Measurements from ENCODE around the gene PSMB3.

Gene PSMB3

DNA sequence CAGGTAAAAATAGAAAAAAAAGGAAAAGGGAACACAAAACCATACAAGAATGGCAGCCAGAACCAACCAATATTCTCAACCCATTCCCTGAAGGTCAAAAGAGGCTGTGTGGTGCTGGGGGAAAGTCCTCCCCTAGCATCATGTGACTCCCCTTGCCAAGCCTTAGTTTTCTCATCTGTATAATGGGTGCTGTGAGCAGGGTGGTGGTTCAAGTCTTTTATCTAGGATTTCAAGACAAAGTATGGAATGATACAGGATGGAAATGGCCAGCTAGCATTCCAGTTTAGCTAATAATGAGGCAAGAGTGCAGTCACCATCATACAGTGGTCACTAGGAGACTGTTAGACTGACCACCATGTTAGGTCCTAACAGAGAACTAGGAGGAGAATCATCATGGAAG lies 20.7 kb downstream of the PSMB3 start:
- TF ChIP-seq GATA2 (IDR thresholded peaks at IDR 0.05; ENCODE audit: low read depth, low read length) (no peak), GATA3 (IDR thresholded peaks at IDR 0.05; ENCODE audit: low read depth, low read length) (no peak)

DNA sequence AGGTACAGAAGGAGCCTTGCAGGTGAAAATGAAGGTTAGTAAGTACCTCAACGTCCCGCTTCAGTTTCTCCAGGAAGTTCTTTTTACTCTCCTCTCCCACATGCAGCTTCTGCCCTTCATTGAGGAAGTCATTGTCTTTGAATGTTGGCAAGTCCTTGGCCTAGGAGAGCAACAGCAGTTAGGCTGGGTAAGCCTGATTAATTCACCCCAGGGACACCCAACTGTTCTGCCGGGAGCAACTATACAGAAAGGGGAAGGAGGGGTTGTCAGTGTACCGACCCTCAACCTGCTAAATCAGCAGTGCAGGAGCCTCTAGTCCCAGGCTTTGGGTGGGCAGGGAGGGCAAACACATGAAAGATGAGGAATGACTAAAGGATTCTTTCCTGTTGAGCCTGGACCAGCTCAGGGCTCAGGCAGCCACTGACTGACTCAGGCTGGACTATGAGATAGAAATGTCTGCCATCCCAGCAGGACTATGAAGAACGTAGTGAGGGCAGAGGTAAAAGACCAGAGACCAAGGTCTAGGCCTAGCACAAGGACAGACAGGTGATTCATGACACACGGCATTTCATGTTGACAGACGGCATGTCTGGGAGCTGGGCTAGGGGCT lies 25.2 kb downstream of the PSMB3 start:
- TF ChIP-seq GATA2 (IDR thresholded peaks at IDR 0.05; ENCODE audit: low read depth, low read length) (no peak), GATA3 (IDR thresholded peaks at IDR 0.05; ENCODE audit: low read depth, low read length) (no peak)

DNA sequence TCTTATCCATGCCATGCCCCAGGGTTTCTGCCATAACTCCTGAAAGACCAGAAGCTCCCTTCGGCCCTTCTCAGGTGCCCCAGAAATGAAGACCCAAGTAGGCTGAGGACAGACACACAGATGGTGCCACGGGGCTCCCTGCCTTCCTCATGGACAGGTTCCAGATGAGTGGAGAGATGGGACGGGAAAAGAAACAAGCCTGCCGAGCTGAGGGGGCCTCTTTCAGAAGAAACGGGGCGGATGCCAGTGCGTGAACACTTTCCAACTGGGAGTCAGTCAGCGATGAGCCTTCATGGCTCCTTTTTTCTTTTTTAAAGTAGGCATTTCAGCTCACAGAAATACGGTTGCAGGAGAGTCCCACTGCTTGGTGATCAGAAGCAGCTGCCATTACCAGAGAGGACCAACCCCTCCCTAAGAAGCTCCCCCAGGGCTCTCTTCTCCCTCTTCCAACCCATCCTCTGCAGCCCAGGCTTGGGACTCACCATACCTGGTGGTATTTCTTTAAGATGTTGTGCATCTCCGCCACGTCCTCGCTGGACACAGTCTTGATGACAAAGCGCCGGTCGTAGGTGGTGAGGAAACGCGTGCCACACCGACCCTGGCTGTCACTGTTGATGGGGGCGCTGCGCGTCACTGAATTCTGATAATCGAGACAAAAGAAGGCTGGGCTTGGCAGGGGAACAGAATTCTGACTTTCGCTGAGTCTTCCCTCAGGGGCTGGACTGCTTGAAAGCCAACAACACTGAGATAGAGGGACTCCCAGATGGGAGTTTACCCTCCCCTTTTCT lies 27.6 kb downstream of the PSMB3 start:
- TF ChIP-seq GATA2 (IDR thresholded peaks at IDR 0.05; ENCODE audit: low read depth, low read length) = no peak
- no peak for TF ChIP-seq GATA3 (IDR thresholded peaks at IDR 0.05; ENCODE audit: low read depth, low read length)

DNA sequence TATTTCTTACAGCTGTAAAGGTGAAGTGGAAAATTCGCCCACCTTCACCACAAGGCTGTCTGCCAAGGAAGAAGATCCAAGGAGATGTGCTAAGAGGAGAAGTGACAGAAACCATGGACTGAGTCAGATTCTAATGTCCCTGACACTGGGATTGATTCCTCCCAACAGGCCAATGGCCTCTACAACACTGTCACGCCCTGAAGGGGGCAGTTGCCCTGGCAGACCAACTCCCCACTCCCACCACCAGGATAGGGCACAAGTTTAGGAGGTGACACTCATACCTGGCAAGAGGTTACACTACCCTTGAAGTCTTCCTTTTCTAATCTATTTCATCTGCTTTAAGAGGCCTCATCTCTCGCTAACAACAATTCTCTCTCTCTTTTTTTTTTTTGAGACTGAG lies 30.7 kb downstream of the PSMB3 start:
- TF ChIP-seq GATA3 (IDR thresholded peaks at IDR 0.05; ENCODE audit: low read depth, low read length) = no peak
- TF ChIP-seq GATA2 (IDR thresholded peaks at IDR 0.05; ENCODE audit: low read depth, low read length) = no peak

DNA sequence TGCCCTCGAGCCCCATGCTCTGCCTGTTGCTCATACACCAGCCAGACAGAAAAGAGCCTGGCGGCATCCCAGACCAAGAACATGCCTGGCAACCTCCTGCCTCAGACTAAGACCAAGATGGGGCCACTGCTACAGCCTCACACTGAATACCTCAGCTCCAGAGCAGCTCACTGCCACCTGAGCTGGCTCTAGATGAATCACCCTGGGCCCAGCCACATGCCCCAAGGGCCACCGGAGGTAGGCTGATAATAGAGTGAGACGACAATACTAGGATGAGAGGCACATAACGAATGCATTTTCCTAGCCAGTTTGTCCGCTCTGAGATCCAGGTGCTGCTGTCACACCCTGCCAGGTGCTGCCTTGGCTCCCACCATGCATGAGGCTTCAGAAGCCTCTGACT lies 33.8 kb downstream of the PSMB3 start:
- TF ChIP-seq GATA3 (IDR thresholded peaks at IDR 0.05; ENCODE audit: low read depth, low read length) (no peak), GATA2 (IDR thresholded peaks at IDR 0.05; ENCODE audit: low read depth, low read length) (no peak)

DNA sequence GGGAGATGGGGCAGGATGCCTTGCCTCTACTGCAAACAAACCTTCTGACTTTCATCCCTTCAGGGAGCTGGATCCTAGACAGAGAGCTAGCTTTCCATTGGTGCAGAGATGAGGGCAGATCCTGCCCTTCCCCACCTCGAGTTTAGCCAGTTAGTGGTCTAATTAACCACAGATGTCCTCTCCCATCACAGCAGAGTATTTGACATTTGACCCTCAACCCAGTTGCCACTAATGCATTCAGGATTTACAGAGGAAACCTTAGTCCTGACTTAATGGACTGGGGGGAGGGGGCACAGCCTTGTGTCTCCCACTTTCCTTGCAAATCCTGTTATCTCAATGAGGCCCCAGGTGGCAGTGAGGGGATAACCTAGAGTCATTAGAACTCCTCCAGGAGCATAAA lies 36.6 kb downstream of the PSMB3 start:
- no peak for TF ChIP-seq GATA2 (IDR thresholded peaks at IDR 0.05; ENCODE audit: low read depth, low read length)
- TF ChIP-seq GATA3 (IDR thresholded peaks at IDR 0.05; ENCODE audit: low read depth, low read length) = no peak

DNA sequence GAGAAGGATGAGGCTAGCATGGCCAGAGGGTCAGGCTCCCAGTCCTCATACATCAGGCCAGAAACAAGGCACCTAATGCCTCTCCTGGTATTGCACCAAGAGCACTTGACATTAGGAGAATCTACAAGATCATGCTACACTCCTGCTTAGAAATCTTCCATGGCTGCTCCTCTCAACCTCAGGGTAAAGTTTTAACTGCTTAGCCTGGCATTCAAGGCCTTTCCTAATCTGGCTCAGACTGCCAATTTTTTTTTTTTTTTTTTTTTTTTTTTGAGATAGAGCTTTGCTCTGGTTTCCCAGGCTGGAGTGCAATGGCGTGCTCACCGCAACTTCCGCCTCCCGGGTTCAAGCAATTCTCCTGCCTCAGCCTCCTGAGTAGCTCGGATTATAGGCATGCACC lies 38.6 kb downstream of the PSMB3 start:
- no peak for TF ChIP-seq GATA2 (IDR thresholded peaks at IDR 0.05; ENCODE audit: low read depth, low read length)
- no peak for TF ChIP-seq GATA3 (IDR thresholded peaks at IDR 0.05; ENCODE audit: low read depth, low read length)

DNA sequence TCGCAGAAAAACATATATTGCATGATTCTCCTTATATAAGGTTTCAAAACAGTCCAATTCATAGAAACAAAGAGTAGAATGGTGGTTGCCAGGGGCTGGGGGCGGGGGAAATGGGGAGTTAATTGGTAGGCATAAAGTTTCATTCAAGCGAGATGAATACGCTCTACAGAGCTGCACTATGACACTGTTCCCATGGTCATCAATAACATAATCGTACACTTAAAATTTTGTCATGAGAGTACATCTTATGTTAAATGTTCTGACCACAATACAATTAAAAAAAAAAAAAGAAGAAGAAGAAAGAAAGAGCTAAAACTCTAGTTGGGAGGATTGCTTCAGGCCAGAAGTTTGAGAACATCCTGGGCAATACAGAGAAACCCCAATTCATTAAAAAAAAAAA lies 41.7 kb downstream of the PSMB3 start:
- TF ChIP-seq GATA2 (IDR thresholded peaks at IDR 0.05; ENCODE audit: low read depth, low read length) (no peak), GATA3 (IDR thresholded peaks at IDR 0.05; ENCODE audit: low read depth, low read length) (no peak)

DNA sequence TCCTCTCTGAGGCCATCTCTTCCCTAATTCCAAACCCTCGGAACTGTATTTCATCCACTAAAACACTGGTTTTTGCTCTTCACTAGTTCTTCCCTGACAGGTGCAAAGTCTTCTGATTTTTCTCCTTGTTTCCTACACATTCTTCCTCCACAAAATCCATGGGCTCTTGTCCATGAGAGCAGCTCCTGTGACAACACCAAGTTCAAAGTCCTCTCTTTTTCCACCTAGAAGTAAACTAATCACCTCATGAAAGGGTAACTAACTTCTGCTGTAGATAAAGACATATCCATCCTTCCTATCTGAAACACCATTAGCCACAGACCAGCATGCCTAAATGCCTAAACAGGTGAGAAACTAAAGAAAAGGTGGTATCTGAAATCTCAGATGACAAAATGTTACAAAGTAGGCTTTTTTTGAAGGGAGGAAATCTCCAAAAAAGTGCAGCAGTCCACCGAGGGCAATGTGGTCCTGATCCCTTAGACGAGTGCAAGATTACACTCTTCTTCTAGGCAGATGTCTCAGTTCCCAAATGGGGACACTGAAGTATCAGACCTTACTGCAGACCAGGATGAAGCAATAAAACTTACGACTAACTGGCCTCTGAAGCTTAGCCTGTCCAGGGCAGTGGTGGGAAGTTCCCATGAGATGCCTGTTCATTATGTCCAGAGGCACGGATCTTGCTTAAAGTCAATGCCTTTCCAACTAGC lies 44.1 kb downstream of the PSMB3 start:
- no peak for TF ChIP-seq GATA3 (IDR thresholded peaks at IDR 0.05; ENCODE audit: low read depth, low read length)
- TF ChIP-seq GATA2 (IDR thresholded peaks at IDR 0.05; ENCODE audit: low read depth, low read length) = no peak

DNA sequence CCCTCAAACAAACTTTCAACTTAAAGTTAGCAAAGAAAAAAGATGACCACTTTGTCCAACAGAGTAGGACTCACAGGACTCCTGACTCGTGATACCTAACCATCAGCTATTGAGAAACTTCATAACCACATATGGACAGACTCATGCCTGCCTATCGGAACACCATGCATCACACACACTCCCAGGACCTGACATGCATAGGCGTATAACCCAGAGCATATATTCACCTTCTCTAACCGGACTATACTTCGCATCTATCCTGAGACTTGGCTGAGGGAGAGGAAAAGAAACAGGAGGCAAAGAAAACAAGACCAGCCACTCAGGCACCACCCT lies 44.6 kb downstream of the PSMB3 start:
- TF ChIP-seq GATA3 (IDR thresholded peaks at IDR 0.05; ENCODE audit: low read depth, low read length) = no peak
- TF ChIP-seq GATA2 (IDR thresholded peaks at IDR 0.05; ENCODE audit: low read depth, low read length) = no peak

DNA sequence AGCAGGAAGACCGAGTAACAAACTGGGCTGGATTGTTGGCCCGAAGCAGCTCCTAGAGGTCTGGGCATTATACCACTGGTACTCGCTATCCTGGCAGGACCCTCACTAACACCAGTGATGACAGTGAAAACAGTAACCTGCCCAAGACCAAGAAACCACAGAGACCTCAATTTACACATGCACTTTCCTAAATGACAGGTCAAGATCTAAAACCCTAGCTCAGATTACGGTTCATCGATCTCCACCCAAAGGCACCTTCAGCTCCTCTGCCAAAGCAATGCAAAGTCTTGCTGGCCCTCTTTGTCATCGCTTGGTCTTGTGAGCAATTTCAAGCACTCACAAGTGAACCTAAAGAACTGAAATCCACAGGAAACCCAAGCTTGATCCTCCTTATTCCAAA lies 45.3 kb downstream of the PSMB3 start:
- TF ChIP-seq GATA2 (IDR thresholded peaks at IDR 0.05; ENCODE audit: low read depth, low read length) = no peak
- no peak for TF ChIP-seq GATA3 (IDR thresholded peaks at IDR 0.05; ENCODE audit: low read depth, low read length)

DNA sequence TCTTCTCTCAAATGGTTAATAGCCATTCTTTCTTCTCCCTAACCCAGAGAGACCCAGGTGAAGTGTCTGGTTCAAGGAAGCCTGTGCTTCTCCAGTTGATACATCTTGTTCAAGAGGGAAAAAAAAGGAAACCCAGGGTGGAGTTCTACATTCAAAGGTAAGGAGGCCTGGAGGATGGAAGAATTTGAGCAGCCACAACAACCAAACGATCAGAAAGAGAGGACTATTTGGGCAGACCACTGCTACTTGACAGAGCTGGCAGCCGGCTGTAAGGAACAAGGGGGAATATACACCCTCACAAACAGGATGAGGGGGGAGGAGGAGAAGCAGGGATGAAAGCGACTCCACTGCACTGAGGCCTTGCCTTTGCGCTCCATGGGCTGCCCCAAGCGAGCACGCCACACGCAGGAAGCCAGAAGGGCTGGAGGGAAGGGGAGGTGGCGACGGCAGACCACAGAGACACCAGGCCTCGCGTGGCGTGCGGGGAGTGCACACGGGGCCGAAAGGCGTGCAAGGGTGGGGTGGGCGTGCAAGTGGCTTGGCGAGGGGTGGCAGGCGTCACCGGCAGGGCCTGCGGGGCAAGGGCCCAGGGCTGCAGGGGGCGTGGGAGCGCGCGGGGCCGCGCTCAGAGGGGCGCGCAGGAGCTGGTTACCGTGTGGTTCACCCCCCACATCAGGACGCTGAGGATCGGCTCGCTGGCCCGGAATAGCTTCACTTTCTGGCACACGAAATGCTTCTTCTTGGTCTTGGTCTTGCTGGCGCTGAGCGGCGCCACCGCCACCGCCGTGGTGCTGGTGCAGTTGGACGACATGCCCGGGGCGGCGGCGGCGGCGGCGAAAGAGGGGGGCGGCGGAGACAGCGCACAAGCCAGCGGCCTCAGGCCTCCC lies 46.3 kb downstream of the PSMB3 start:
- no peak for TF ChIP-seq GATA3 (IDR thresholded peaks at IDR 0.05; ENCODE audit: low read depth, low read length)
- TF ChIP-seq GATA2 (IDR thresholded peaks at IDR 0.05; ENCODE audit: low read depth, low read length) = no peak

DNA sequence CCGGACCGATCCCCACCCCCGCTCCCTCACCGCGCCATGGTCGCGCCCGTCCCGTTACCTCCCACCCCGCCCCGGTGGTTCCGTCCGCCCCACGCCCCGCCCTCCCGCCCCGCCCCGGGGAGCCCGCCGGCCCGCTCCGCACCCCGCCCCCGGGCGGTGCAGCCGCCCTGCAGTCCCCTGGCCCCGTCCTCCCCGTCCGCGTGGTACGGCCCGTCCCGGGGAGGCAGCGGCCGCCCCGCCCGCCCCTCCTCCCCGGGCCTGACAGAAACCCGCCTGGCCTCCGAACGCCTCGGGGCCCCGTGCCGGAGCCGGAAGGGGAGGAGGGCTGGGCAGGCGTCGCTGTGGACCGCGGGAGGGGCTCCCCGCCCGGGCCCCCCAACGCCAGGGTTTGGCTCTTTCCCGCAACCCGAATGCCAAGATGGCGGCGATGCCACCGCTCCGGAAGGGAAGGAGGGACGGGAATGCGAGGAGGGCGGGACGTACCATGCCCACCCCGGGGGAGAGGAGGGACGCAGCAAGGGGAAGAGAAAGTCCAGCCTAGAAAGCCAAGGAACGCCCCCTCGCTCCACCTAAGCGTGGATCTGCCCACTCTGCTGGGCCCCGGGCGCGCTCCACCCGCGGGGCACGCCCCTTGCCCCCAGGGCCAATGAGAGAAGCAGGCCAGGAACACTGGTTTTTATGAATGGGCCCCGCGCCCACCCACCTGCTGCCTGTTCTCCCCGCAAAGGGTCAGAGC lies 47.1 kb downstream of the PSMB3 start, which contains the start of gene PIP4K2B:
Gene PIP4K2B, minus strand, starts transcription at position 56 of the 736 bp plus-strand sequence. CDS start 132 bp downstream, outside the sequence.
- TF ChIP-seq GATA2 (IDR thresholded peaks at IDR 0.05; ENCODE audit: low read depth, low read length) (no peak), GATA3 (IDR thresholded peaks at IDR 0.05; ENCODE audit: low read depth, low read length) (no peak)
